Amniotic stem cell (primary cell): ENCODE measurements around the gene TET1.
"Not testable (repeated sequence)": the region's sequence is repeated elsewhere in the genome, so short reads cannot be mapped to it uniquely, and the experiment has no call there.

Experiments used
- DNase-seq: peaks from one replicate; lab custom pipeline; 2025; lab: John Stamatoyannopoulos, UW

The TET1 gene

GRCh38 chr10:68613974-68614373 is 53.8 kb downstream of the TET1 start:
- DNase-seq: not testable (repeated sequence)

DNA sequence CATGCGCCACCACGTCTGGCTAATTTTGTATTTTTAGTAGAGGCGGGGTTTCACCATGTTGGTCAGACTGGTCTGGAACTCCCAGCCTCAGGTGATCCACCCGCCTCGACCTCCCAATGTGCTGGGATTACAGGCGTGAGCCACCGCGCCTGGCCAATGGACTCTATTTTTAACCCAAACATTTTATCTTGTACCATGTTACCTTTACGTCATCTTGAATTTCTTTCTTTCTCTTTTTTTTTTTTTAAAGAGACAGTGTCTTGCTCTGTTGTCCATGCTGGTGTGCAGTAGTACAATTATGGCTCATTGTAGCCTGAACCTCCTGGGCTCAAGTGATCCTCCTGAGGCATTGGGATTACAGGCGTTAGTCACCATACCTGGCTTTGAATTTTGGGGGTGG is 57.6 kb downstream of the TET1 start:
- DNase-seq: not testable (repeated sequence)

DNA sequence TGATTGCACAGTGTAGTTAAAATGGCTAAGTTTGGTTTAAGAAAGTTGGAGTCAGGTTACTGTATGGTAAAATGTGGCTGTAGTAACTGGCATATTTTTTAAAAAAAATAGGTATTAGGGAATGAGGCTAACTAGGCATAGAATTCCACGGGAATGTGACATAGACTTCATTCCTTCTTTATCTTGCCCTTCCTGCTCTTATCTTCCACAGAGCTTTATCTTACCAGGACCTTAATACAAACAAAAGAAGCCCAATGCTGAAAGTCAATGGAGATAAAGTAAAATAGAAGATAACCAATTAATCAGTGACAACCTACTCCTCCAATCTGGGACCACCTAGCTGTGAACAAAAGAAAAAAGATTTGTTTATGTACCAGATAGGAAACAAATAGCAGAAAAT is 58.1 kb downstream of the TET1 start:
- no peak for DNase-seq

DNA sequence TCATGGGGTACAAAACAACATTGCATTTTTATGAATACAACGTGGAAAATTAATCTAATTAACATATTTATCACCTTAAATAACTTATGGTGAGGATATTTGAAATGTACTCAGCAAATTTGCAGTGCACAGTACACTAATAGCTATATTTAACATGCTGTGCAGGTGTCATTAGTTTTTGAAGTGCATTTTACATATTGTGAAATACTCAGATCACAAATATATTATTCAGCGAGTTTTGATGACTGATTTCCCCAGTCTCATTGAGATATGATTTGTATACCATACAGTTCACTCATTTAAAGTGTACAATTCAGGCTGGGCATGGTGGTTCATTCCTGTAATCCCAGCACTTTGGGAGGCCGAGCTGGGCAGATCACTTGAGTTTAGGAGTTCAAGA is 59.5 kb downstream of the TET1 start:
- DNase-seq: no peak

DNA sequence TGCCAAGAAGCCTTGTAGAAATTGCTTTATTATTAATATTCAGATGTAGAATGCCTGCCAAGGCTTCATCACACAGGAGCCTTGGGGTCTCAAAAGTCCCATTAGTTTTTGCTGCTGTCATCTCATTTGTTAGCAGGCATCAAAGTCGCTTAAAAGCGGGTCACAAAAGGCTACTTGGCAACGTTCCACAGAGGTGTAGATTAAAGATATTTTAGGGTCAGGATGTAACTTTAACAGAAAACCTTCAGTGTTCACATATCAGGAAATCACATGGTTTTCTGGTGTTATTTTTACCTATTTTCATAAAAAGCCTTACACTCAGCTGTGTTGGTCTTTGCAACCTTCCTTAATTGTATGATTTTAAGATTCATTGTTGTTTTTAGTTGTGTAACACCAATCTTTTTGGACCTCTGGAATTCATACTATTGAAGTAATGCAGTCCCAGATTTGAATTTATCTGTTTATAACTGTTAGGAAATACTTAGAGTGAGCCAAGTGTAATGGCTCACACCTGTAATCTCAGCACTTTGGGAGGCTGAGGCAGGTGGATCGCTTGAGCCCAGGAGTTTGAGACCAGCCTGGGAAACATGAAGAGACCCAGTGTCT is 65.3 kb downstream of the TET1 start:
- no peak for DNase-seq

DNA sequence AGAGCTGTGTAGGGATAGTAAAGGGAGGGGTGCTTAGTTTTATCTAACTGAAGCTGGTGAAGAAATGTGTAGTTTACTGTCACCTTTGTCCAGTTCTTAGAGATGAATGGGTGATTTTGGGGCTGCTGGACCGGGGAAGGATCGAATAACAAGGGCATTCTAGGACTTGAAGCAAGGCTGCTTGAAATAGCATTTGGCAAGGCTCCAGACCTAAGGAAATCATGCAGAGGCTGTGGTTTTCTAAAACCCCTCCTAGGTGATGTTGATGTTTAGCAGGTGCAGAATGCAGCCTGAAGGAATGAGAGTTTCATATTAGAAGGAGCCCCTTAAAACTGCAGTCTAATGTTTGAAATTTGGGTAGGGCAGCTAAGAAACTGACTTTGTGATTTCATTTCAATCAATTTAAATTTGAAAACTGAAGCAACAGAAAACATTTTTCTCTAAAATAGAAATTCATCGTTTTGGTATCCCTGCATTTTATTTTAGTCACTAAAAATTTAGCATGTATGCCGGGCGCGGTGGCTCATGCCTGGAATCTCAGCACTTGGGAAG is 68.5 kb downstream of the TET1 start:
- DNase-seq: no peak

GRCh38 chr10:68632271-68632560 is 72.1 kb downstream of the TET1 start:
- DNase-seq: not testable (repeated sequence)

- DNase-seq: no peak
Measured at GRCh38 chr10:68633281-68633680, 73.1 kb downstream of the TET1 start.

DNA sequence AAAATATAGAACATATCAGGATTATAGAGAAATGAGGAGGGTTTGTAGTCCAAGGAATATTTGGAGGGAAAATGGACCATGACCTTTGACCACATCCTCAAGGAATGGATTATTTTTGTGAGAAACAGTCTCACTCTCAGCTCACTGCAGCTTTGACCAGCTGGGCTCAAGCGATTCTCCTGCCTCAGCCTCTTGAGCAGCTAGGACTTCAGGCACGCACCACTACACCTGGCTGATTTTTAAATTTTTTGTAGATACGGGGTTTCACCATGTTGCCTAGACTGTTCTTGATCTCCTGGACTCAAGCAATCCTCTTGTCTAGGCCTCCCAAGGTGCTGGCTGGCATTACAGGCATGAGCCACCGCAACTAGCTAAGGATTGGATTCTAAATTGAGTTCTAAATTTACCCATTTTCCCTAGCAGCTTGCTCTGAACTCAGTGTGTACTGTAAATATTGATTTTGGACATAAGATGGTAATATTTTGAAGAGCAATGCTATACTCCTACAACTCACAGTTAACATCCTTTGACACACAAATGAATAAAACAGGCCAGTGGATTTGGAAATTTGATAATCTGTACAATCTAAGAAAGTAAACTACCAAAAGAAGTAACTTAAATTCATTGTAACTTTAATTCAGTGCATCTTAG is 73.8 kb downstream of the TET1 start:
- DNase-seq: no peak

- DNase-seq: no peak
Measured at GRCh38 chr10:68636335-68636734, 76.2 kb downstream of the TET1 start.

- not testable (repeated sequence) for DNase-seq
Measured at GRCh38 chr10:68643550-68643949, 83.4 kb downstream of the TET1 start.

- DNase-seq: peak; percentile 83
Measured at GRCh38 chr10:68647672-68648341, 87.7 kb downstream of the TET1 start.

GRCh38 chr10:68655620-68656126 is 95.5 kb downstream of the TET1 start:
- DNase-seq: no peak

- no peak for DNase-seq
Measured at GRCh38 chr10:68665841-68666240, 105.7 kb downstream of the TET1 start.

DNA sequence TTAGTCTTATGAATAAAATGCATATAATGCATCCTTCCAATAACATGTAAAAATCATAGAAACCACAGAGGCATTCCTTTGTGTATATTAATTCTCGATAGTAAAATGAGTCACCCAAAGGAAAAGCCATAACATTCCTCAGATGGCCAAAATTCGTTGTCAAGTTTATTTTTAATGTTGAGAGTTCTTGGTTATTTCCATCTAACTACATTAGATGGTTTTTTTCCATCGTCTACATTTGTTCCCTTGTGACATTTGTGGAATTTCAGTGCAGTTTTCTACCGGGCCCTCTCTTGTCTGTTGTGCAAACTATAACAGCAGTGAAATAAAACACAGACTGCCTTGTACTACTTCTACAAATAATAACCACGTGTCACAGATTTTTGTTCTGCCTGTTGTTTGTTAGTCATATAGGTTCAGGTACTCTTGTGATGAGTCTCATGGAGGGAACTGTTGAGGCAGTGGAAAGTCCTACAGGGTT is 106.2 kb downstream of the TET1 start:
- peak; percentile 79 for DNase-seq

DNA sequence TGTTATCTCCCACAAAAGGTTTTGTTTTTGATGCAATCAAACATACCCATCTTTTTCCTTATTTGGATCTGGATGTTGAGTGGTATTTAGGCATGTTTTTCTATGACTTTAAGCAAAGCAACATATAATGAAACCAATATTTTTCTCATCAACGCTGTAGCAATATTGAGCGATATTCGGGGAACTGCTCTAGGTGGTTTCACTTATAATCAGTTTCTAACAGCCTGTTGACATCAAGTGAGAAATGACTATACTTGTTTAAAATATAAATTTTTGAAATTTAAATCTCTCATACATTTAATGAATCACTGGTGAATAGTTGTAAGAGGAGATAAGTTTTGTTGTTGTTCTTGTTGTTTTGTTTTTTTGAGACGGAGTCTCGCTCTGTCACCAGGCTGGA is 108.1 kb downstream of the TET1 start:
- no peak for DNase-seq

DNA sequence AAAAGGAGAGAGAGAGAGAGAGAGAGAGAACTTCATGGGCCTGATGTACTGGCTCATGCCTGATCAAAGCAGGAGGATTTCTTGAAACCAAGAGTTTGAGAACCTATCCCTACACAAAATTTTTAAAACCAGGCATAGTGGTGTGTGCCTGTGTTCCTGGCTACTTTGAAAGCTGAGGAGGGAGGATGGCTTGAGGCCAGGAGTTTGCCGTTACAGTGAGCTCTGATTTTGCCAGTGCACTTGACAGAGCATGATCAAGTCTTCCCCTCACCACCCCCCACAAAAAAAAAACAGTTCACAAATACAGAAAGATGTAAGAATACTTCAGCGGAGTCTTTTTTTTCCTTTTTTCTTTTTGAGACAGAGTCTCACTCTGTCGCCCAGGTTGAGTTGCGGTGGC is 108.8 kb downstream of the TET1 start:
- DNase-seq: no peak

- DNase-seq: no peak
Measured at GRCh38 chr10:68684413-68684812, 124.3 kb downstream of the TET1 start.

GRCh38 chr10:68696018-68696417 is 135.9 kb downstream of the TET1 start:
- DNase-seq: no peak

GRCh38 chr10:68697106-68697505 is 137.0 kb downstream of the TET1 start:
- no peak for DNase-seq

GRCh38 chr10:68700197-68700596 is 140.1 kb downstream of the TET1 start:
- DNase-seq: no peak

- no peak for DNase-seq
Measured at GRCh38 chr10:68705548-68705947, 145.4 kb downstream of the TET1 start.

DNA sequence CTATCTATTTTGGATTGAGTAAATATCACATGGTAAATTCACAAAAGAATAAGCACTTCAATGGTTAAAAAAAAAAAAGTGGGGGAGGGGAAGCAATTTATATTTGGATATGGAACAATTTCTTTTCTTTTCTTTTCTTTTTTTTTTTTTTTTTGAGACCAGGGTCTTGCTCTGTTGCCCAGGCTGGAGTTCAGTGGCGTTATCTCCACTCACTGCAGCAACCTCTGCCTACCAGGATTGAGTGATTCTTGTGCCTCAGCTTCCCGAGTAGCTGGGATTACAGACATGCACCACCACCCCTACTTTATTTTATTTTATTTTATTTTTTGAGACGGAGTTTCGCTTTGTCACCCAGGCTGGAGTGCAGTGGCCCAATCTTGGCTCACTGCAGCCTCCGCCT is 148.8 kb downstream of the TET1 start:
- not testable (repeated sequence) for DNase-seq
